ENCODE results near the gene CD53.
"Not testable (repeated sequence)": the region's sequence is repeated elsewhere in the genome, so short reads cannot be mapped to it uniquely, and the experiment has no call there.

The CD53 gene, protein sequence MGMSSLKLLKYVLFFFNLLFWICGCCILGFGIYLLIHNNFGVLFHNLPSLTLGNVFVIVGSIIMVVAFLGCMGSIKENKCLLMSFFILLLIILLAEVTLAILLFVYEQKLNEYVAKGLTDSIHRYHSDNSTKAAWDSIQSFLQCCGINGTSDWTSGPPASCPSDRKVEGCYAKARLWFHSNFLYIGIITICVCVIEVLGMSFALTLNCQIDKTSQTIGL

GRCh38 chr1:110872745-110873720 is at the start of gene CD53:
Gene CD53 (plus strand): TSS chr1:110873148. CDS start chr1:110891409, 18,261 bp downstream.
- in situ Hi-C loops (cut with HindIII; ENCODE audit: low sequenced_read_pairs): no loop called here

DNA sequence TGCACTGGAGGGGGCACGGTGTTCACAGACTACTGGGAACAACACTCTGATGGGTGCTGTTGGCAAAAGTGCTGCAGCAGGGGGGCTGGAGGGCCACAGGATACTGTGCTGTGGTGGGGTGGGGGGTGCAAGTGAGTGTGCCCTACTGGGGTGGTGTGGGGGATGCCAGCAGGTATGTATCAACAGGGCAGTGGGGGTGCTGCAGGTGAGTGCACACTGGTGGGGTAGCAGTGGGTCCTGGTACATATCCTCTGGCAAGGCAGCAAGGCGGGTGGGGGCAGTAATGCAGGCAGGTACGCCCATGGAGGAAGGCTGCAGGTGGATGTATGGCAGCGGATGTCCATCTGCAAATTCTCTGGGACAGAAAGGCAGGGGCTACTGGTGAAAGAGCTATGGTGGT is 48.8 kb upstream of the CD53 start:
- in situ Hi-C loops (cut with HindIII; ENCODE audit: low sequenced_read_pairs): no loop called here

DNA sequence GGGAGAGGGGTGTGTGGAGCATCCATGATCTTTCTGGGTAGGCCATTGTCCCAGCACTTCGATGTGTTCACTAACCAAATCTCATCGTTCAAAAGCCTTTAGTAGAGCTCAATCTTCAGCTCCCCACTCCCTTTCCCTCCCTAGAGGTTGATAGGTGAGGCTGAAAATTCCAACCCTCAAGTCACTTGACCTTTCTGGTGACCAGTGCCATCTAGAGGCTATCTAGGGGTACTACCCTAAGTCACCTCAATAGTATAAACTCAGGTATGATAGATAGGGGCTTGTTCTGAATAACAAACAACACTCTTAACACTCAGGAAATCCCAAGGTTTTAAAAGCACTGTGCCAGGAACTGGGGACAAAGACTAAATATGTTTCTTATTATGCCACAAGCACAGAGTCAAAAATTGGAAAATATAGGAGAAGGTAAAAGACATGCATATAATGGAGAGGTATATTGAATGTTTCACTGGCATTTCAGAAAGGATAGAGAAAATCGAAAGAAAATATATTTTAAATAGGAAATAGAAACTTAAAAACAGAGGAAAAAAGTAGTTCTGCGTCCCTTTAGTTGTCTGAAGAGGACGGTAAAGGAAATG is 42.9 kb upstream of the CD53 start:
- in situ Hi-C loops (cut with HindIII; ENCODE audit: low sequenced_read_pairs): no loop called here

DNA sequence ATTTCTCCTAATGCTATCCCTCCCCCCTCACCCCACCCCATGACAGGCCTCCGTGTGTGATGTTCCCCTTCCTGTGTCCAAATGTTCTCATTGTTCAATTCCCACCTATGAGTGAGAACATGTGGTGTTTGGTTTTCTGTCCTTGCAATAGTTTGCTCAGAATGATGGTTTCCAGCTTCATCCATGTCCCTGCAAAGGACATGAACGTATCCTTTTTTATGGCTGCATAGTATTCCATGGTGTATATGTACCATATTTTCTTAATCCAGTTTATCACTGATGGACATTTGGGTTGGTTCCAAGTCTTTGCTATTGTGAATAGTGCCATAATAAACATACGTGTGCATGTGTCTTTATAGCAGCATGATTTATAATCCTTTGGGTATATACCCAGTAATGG is 39.2 kb upstream of the CD53 start:
- in situ Hi-C loops (cut with HindIII; ENCODE audit: low sequenced_read_pairs): not testable (repeated sequence)

GRCh38 chr1:110846861-110847260 is 26.1 kb upstream of the CD53 start:
- in situ Hi-C loops (cut with HindIII; ENCODE audit: low sequenced_read_pairs): no loop called here

DNA sequence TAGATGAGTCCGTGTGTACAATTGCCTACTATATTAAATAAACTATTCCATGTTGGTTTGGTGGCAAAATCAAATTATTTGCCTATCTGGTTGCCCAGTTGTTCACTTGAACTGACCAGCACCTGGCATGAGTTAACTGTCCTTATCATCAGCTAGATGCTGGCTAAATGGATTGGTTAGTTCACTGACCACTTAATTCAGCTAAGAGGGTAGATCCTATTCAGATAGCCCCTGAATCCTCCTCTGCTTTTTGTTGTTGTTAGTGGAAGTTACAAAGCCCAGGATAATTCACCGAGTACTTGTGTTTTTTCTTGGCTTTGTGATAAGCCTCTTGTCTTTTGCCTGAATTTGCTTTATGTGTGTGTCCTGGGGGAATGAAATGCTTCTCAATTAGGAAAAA is 22.8 kb upstream of the CD53 start:
- in situ Hi-C loops (cut with HindIII; ENCODE audit: low sequenced_read_pairs): no loop called here

GRCh38 chr1:110850627-110851026 is 22.3 kb upstream of the CD53 start:
- in situ Hi-C loops (cut with HindIII; ENCODE audit: low sequenced_read_pairs): no loop called here

DNA sequence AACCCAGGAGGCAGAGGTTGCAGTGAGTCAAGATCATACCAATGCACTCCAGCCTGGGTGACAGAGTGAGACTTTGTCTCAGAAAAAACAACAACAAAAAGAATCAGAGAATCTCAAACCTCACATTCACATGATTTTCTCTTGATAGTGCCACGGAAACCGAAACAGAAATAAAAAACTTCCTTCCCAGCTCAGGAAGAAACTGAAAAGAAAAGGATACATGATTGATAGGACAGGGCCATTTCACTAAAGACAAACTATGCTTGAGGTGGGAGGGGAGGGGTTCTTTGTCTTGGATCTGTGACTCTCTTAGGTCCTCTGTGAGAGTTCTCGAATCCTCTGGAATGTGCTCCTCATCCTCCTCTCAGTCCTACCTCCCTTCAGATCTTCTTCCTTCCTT is 19.8 kb upstream of the CD53 start:
- in situ Hi-C loops (cut with HindIII; ENCODE audit: low sequenced_read_pairs): no loop called here

- in situ Hi-C loops (cut with HindIII; ENCODE audit: low sequenced_read_pairs): no loop called here
Observed at GRCh38 chr1:110856410-110856809, 16.5 kb upstream of the CD53 start.

- in situ Hi-C loops (cut with HindIII; ENCODE audit: low sequenced_read_pairs): no loop called here
Observed at GRCh38 chr1:110857964-110858948, 14.7 kb upstream of the CD53 start.

DNA sequence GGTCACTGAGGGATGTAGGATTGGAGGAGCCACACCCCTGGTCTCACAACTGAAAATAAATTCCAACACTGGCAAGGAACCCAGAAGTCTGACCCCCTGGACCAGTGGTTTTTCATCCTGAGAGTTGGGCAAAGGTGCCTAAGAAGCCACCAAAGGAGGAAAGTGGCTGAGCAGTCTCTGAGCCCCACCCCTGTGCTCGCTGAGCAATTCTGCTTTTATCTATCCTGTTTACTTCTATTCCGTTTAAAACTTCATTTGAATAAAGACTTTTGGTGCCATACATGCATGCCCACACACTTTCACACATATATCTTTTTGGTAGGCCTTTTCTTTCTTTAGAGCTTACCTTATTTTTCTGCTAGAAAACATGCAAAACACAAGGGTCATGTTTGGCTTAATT is 13.9 kb upstream of the CD53 start:
- in situ Hi-C loops (cut with HindIII; ENCODE audit: low sequenced_read_pairs): no loop called here

GRCh38 chr1:110860174-110860573 is 12.8 kb upstream of the CD53 start:
- in situ Hi-C loops (cut with HindIII; ENCODE audit: low sequenced_read_pairs): no loop called here

- in situ Hi-C loops (cut with HindIII; ENCODE audit: low sequenced_read_pairs): not testable (repeated sequence)
Observed at GRCh38 chr1:110860620-110861019, 12.3 kb upstream of the CD53 start.

- in situ Hi-C loops (cut with HindIII; ENCODE audit: low sequenced_read_pairs): not testable (repeated sequence)
Observed at GRCh38 chr1:110861942-110862341, 11.0 kb upstream of the CD53 start.

DNA sequence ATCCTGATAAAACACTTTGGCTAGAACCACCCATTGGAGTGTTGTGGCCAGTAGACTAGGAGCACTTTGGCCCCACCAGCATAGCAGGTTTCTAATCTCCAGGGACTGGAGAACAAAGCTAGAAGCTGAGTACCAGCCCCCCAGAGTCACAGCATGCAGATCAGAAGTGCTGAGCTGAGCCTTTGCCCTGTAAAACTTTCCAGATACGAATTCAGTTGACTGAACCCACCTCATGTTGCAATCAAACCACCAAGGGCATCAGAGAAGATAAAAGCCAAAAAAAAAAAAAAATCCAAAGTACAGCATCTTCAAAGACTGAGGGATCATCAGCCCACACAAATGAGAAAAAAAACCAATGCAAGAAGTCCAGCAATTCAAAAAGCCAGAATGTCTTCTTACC is 8.7 kb upstream of the CD53 start:
- in situ Hi-C loops (cut with HindIII; ENCODE audit: low sequenced_read_pairs): no loop called here

DNA sequence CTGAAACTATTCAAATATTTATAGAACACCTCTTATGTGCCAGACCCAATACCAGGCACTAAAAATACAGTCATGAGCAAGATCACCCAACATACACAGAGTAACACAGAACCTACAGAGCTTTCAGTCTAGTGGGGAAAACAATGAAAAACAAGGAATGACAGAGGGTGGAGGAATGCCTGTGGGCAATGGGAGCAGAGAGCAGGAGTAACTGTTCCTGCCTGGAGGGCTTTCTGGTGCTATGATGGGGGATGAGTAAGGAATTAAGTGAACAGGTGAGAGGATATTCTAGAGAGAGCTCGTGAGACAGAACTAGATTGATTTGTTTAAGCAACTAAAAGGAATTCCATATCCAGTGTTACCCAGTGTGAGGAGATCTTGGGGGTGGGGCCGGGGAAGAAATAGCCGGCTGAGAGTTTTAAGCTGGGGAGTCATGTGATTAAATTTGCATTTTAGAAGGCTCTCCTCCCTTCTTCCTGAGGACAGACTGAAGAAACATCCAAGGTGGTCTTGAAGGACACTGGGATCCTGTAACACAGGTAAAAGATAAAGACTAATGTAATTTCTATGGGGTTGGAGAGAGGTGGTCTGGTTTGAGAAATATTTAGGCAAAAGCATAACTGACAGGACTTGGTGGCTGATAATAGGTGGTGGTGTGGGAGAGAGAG is 2.1 kb upstream of the CD53 start:
- in situ Hi-C loops (cut with HindIII; ENCODE audit: low sequenced_read_pairs): no loop called here

GRCh38 chr1:110872366-110872744 is 593 bp upstream of the CD53 start:
- in situ Hi-C loops (cut with HindIII; ENCODE audit: low sequenced_read_pairs): no loop called here

GRCh38 chr1:110873856-110874255 is 908 bp downstream of the CD53 start:
- in situ Hi-C loops (cut with HindIII; ENCODE audit: low sequenced_read_pairs): no loop called here

DNA sequence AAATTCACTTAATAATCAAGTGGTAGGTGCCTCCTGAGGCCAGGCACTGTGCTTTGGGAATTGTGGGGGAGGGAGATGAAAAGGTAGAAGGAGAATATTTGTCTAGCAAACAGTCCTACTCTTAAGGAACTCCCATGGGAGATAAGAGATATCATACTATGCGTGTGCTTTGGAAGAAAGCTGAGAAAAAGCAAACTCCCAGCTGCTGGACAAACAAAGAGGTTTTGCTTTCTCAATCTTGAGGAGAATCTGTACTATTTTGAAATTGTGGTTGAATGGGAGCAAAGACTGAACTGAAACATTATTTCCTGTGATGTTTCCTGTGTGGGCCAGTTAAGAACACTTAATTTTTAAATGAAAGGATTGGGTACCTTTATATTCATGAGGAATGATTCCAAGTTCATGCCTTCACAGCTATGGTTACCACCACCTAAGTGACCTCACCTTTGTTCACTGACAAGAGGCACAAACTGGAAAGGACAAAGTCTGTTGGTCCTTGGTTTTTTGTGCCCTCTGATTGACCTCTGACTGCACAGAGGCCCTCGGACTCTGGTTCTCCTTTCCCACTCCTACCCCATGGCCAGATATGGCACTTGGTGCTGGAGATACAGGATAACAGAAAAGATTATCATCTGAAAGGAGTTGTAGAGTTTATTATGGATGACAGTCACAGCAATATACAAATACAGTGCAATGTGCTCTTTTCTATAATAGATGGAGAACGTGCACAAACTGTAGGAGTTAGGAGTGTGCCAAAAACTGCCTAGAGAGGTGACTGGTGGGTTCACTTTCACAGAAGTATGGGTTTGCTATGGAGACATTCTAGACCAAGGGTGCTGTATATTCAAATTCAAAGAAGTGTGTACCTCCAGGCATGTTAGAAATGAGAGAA is 1.6 kb downstream of the CD53 start:
- in situ Hi-C loops (cut with HindIII; ENCODE audit: low sequenced_read_pairs): no loop called here

Measured in endothelial cell of hepatic sinusoid (primary cell).